T-helper 17 cell (primary cell): ENCODE data around the gene NEO1. TPM values are rescaled to one million over a fixed set of nuclear protein-coding genes. Genes with fewer than 3 reads are reported as not detected.
"Not testable (repeated sequence)": the region's sequence is repeated elsewhere in the genome, so short reads cannot be mapped to it uniquely, and the experiment has no call there.

ENCODE experiments used
- ATAC-seq: fragments of 150-1000 bp; cut with Tn5 transposase; 2 replicates; pipeline ENCODE4 v1.10.0; 2021; ENCODE audit warnings: mild to moderate bottlenecking, moderate library complexity
- DNase-seq, 3 donors: peaks; one replicate each; pipeline versions ENCODE4 v3.0.0 to v3.0.0-alpha.2; 2020 to 2021
- H3K9me3 ChIP-seq: one replicate; pipeline ENCODE4 v1.7.0; 2013; ENCODE audit warnings: low read length, mild to moderate bottlenecking; ENCODE audit not compliant: control insufficient read depth, poor library complexity, severe bottlenecking
- H3K27ac Mint-ChIP-seq: one replicate; pipeline ENCODE4 v1.8.0; 2022; ENCODE audit warnings: mild to moderate bottlenecking, moderate library complexity, mixed read lengths
- H3K27me3 Mint-ChIP-seq: one replicate; pipeline ENCODE4 v1.8.0; 2022; ENCODE audit warnings: mixed read lengths
- H3K36me3 Mint-ChIP-seq: one replicate; pipeline ENCODE4 v1.8.0; 2022; ENCODE audit warnings: low read depth, mixed read lengths
- H3K4me1 Mint-ChIP-seq: one replicate; pipeline ENCODE4 v1.8.0; 2022; ENCODE audit warnings: mild to moderate bottlenecking, mixed read lengths
- H3K4me3 Mint-ChIP-seq: one replicate; pipeline ENCODE4 v1.8.0; 2022; ENCODE audit warnings: mild to moderate bottlenecking, moderate library complexity, mixed read lengths
- total RNA-seq, 4 donors: library from RNA in 2 of 4; stranded (reverse) in 2 of 4; gene quantifications; one replicate each; pipeline ENCODE4 v1.2.3 and lab custom pipeline; 2022 to 2026

The NEO1 gene
- total RNA-seq, 2 donors from 2014 or later = 21.9 to 22.9 TPM

- DNase-seq (no peak), ATAC-seq (no peak)
- no peak overlapping the region for H3K27ac Mint-ChIP-seq
- H3K36me3 Mint-ChIP-seq = no peaks in the 10 kb centered on the region
- H3K27me3 Mint-ChIP-seq = no peaks in the 10 kb centered on the region
- no peaks in the 10 kb centered on the region for H3K9me3 ChIP-seq
- no peak overlapping the region for H3K4me3 Mint-ChIP-seq
- H3K4me1 Mint-ChIP-seq = peaks cover 5% of the 10 kb centered on the region
These were observed 123.1 kb downstream of the NEO1 start for GRCh38 chr15:73175382-73175781.

- DNase-seq (no peak), ATAC-seq (no peak)
- H3K4me3 Mint-ChIP-seq = no peak overlapping the region
- no peaks in the 10 kb centered on the region for H3K27me3 Mint-ChIP-seq
- peaks cover 5% of the 10 kb centered on the region for H3K4me1 Mint-ChIP-seq
- no peak overlapping the region for H3K27ac Mint-ChIP-seq
- H3K36me3 Mint-ChIP-seq = no peaks in the 10 kb centered on the region
- no peaks in the 10 kb centered on the region for H3K9me3 ChIP-seq
These were observed 124.3 kb downstream of the NEO1 start for GRCh38 chr15:73176598-73176997.

DNA sequence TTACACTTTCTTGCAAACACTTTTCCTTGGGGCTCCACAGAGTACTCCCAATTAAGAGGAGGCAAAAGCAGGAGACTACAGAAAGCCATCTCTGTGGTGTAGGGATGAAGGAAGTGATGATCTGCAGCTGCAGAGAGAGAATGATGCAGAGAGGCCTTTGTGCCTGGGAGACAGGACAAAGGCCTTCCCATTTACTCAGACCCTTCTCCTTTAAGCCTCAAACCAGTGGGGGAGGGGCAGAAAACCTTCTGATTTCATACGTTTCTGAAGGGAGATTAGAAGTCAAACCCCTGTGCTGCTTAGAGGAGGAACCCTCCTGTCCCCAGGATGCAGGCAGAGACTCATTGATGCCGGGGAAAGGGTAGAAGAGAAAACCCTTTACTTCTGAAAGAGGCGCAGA lies 130.8 kb downstream of the NEO1 start:
- no peaks in the 10 kb centered on the region for H3K9me3 ChIP-seq
- H3K4me1 Mint-ChIP-seq = peaks cover 2% of the 10 kb centered on the region
- H3K27ac Mint-ChIP-seq = no peak overlapping the region
- H3K27me3 Mint-ChIP-seq = no peaks in the 10 kb centered on the region
- DNase-seq = no peak
- no peak for ATAC-seq
- H3K4me3 Mint-ChIP-seq = no peak overlapping the region
- peaks cover 2% of the 10 kb centered on the region for H3K36me3 Mint-ChIP-seq

DNA sequence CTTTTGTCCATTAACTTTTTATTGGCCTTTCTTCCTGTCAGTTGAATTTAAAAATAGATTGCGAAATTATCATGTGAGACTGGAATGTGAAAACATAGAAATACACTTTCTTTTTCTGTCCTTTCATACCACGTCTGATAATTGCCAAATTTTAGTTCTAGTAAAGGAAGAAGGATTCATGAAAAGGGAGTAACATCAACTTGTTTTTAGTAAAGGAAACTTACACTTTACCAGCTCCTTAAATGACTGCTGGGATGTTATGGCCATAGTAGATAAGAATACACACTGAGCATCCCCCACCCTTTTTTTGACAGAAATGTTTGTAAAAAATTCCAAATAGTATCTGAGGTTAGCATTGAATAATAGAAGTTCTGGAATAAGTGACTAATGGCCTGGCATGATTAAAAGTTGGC lies 137.9 kb downstream of the NEO1 start:
- Mint-ChIP-seq H3K4me1 (peaks cover 2% of the 10 kb centered on the region), H3K27ac (no peak overlapping the region), H3K36me3 (peaks cover 2% of the 10 kb centered on the region), H3K4me3 (no peak overlapping the region), H3K27me3 (no peaks in the 10 kb centered on the region)
- no peaks in the 10 kb centered on the region for H3K9me3 ChIP-seq
- DNase-seq (no peak), ATAC-seq (no peak)

DNA sequence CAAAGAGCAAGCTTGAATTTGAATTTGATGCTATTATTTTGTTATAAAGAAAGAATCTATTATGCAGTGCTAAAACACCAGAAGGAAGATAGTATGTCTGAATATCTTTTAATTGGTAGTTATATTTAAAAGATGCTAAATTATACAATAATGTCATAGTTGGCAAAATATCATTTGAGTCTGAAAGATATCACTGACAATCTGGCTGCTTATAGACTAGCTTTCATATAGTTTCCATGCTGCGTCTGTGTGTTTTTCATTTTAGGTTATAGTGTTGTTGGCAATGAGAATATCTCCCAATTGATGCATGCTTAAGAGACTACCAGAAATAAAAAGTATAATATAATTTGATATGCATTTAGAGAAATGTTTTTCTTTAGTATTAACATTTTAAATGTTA lies 142.9 kb downstream of the NEO1 start:
- no peak for ATAC-seq
- no peak for DNase-seq
- H3K9me3 ChIP-seq = no peaks in the 10 kb centered on the region
- Mint-ChIP-seq H3K27me3 (no peaks in the 10 kb centered on the region), H3K27ac (no peak overlapping the region), H3K4me1 (no peaks in the 10 kb centered on the region), H3K36me3 (peaks cover 2% of the 10 kb centered on the region), H3K4me3 (no peak overlapping the region)

- no peaks in the 10 kb centered on the region for H3K4me1 Mint-ChIP-seq
- no peak for DNase-seq
- H3K27ac Mint-ChIP-seq = peak overlapping the region; percentile 11
- H3K36me3 Mint-ChIP-seq = peaks cover 4% of the 10 kb centered on the region
- H3K27me3 Mint-ChIP-seq = no peaks in the 10 kb centered on the region
- no peak overlapping the region for H3K4me3 Mint-ChIP-seq
- H3K9me3 ChIP-seq = no peaks in the 10 kb centered on the region
- peak; percentile 35 for ATAC-seq
These were observed 143.8 kb downstream of the NEO1 start for GRCh38 chr15:73196113-73196512.

DNA sequence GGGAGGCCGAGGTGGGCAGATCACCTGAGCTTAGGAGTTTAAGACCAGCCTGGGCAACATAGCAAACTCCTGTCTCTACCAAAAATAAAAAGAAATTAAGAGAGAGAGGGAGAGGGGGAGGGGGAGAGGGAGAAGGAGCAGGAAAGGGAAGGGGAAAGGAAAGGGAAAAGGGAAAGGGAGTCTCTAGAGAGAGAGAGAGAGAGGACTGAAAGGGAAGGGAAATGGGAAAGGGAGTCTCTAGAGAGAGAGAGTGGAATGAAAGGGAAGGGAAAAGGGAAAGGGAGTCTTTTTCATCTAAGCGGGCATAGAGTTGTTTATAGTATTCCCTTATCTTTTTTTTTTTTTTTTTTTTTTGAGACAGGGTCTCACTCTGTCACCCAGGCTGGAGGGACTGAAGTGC lies 148.1 kb downstream of the NEO1 start:
- no peak overlapping the region for H3K27ac Mint-ChIP-seq

GRCh38 chr15:73210630-73211029 lies 158.4 kb downstream of the NEO1 start:
- no peak overlapping the region for H3K4me3 Mint-ChIP-seq
- H3K27ac Mint-ChIP-seq = no peak overlapping the region
- no peaks in the 10 kb centered on the region for H3K27me3 Mint-ChIP-seq
- DNase-seq (no peak), ATAC-seq (no peak)
- H3K4me1 Mint-ChIP-seq = no peaks in the 10 kb centered on the region
- H3K9me3 ChIP-seq = no peaks in the 10 kb centered on the region
- H3K36me3 Mint-ChIP-seq = no peaks in the 10 kb centered on the region

More for the DNA sequence above, 148.1 kb downstream of the NEO1 start:
- DNase-seq = no peak
- Mint-ChIP-seq H3K4me1 (no peaks in the 10 kb centered on the region), H3K4me3 (no peak overlapping the region), H3K36me3 (peaks cover 7% of the 10 kb centered on the region), H3K27me3 (no peaks in the 10 kb centered on the region)
- H3K9me3 ChIP-seq = no peaks in the 10 kb centered on the region
- no peak for ATAC-seq

GRCh38 chr15:73212424-73212823 lies 160.2 kb downstream of the NEO1 start:
- H3K9me3 ChIP-seq = no peaks in the 10 kb centered on the region
- ATAC-seq (no peak), DNase-seq (no peak)
- no peaks in the 10 kb centered on the region for H3K27me3 Mint-ChIP-seq
- H3K36me3 Mint-ChIP-seq = no peaks in the 10 kb centered on the region
- no peaks in the 10 kb centered on the region for H3K4me1 Mint-ChIP-seq
- H3K4me3 Mint-ChIP-seq = no peak overlapping the region
- no peak overlapping the region for H3K27ac Mint-ChIP-seq

DNA sequence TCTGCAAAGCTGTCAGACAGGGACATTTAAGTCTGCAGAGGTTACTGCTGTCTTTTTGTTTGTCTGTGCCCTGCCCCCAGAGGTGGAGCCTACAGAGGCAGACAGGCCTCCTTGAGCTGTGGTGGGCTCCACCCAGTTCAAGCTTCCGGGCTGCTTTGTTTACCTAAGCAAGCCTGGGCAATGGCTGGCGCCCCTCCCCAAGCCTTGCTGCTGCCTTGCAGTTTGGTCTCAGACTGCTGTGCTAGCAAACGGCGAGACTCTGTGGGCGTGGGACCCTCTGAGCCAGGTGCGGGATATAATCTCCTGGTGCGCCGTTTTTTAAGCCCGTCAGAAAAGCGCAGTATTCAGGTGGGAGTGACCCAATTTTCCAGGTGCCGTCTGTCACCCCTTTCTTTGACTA lies 169.2 kb downstream of the NEO1 start:
- H3K4me3 Mint-ChIP-seq, H3K9me3 ChIP-seq, DNase-seq, ATAC-seq, H3K4me1 Mint-ChIP-seq, H3K27me3 Mint-ChIP-seq, H3K27ac Mint-ChIP-seq, H3K36me3 Mint-ChIP-seq: not testable (repeated sequence)

- Mint-ChIP-seq H3K27me3 (no peaks in the 10 kb centered on the region), H3K4me3 (peak overlapping the region; percentile 66), H3K4me1 (peaks cover 13% of the 10 kb centered on the region), H3K36me3 (peaks cover 6% of the 10 kb centered on the region), H3K27ac (peak overlapping the region; percentile 72)
- ATAC-seq (peak; percentile 93), DNase-seq (peak in 1 of 3 donors; percentile 23)
- H3K9me3 ChIP-seq = no peaks in the 10 kb centered on the region
These were observed 173.2 kb downstream of the NEO1 start for GRCh38 chr15:73225358-73226015.

GRCh38 chr15:73226093-73226814 lies 174.0 kb downstream of the NEO1 start:
- ATAC-seq (no peak), DNase-seq (no peak)
- Mint-ChIP-seq H3K27me3 (no peaks in the 10 kb centered on the region), H3K4me1 (peaks cover 10% of the 10 kb centered on the region), H3K4me3 (peak overlapping the region; percentile 66), H3K27ac (peak overlapping the region; percentile 72), H3K36me3 (peaks cover 6% of the 10 kb centered on the region)
- no peaks in the 10 kb centered on the region for H3K9me3 ChIP-seq

DNA sequence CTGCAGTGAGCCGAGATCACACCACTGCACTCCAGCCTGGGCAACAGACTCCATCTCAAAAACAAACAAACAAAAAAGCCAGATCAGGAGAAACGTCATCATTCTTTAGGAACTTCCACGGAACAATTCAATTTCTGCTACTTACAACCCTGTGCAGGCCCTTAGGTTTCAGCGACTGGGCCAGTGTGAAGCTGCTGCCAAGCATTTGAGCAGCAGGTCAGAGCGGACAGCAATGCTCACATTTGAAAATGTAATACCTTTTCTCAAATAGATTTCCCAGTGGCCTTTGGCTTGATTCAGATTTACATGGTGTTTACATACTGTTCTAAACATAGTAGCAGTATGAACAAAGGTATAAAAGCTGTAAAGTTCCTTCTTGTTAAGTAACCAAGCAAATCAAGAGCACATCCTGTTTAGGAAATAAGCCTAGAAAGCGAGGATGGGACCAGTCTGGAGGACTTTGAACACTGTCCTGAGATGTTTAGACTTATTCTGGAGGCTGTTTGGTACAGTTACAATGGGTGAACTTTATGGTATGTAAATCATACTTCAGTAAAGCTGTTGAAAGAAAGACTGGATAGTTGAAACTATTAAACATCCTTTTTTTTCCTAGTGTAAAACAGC lies 175.3 kb downstream of the NEO1 start:
- Mint-ChIP-seq H3K4me1 (peaks cover 10% of the 10 kb centered on the region), H3K36me3 (peaks cover 6% of the 10 kb centered on the region), H3K27me3 (no peaks in the 10 kb centered on the region), H3K27ac (peak overlapping the region; percentile 72), H3K4me3 (no peak overlapping the region)
- DNase-seq = no peak
- no peak for ATAC-seq
- no peaks in the 10 kb centered on the region for H3K9me3 ChIP-seq
